Activated naive CD8-positive, alpha-beta T cell treated with anti-CD3 and anti-CD28 coated beads, Interleukin-2, amount 50 U/mL, for 24 hours (primary cell): Measurements from ENCODE around the gene C1orf74.

Source experiments
- ATAC-seq: fragments of 150-1000 bp; cut with Tn5 transposase; one replicate; pipeline ENCODE4 v1.10.0; 2021
- DNase-seq: peaks from one replicate; pipeline ENCODE4 v3.0.0; 2021
- H3K27ac Mint-ChIP-seq: one replicate; pipeline ENCODE4 v1.8.0; 2021; ENCODE audit warnings: mild to moderate bottlenecking, mixed read lengths
- H3K27me3 Mint-ChIP-seq: one replicate; pipeline ENCODE4 v1.8.0; 2021; ENCODE audit warnings: mixed read lengths
- H3K36me3 Mint-ChIP-seq: one replicate; pipeline ENCODE4 v1.8.0; 2021; ENCODE audit warnings: low read depth, mixed read lengths
- H3K4me1 Mint-ChIP-seq: one replicate; pipeline ENCODE4 v1.8.0; 2021; ENCODE audit warnings: mixed read lengths
- H3K4me3 Mint-ChIP-seq: one replicate; pipeline ENCODE4 v1.8.0; 2021; ENCODE audit warnings: mild to moderate bottlenecking, moderate library complexity, mixed read lengths
- H3K9me3 Mint-ChIP-seq: one replicate; pipeline ENCODE4 v1.8.0; 2021; ENCODE audit warnings: mixed read lengths

Gene C1orf74

GRCh38 chr1:209784265-209785169 lies at the start of gene C1orf74:
Gene C1orf74 (minus strand): TSS chr1:209784559. CDS start chr1:209783634, 925 bp downstream.
- peak within 1 kb of the TSS; percentile 100 for H3K27ac Mint-ChIP-seq
- H3K27me3 Mint-ChIP-seq, result peaks cover 8% of the 10 kb centered on the region
- peaks cover 44% of the 10 kb centered on the region for H3K4me1 Mint-ChIP-seq
- ATAC-seq, result peak; percentile 98
- peak within 1 kb of the TSS; percentile 94 for H3K4me3 Mint-ChIP-seq
- peaks cover 41% of the 10 kb centered on the region for H3K36me3 Mint-ChIP-seq
- H3K9me3 Mint-ChIP-seq, result no peaks in the 10 kb centered on the region
- DNase-seq, result peak; percentile 100

DNA sequence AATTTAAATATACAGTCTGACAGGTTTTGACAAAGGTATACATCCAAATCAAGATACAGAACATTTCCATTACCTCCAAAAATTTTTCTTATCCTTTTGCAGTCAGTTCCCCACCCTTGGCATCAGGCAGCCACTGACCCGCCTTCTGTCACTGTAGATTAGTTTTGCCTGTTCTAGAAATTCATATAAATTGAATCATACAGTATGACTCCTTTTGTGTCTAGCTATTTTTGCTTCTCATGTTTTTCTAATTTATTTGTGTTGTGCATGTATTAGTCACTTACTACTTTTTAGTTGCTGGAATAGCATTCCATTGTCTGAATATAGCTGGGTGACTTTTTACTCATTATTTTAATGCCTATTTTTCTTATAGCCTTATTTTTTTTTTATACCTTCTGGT lies 47.3 kb upstream of the C1orf74 start:
- DNase-seq, result no peak
- Mint-ChIP-seq H3K27ac (no peak overlapping the region), H3K4me3 (no peak overlapping the region), H3K27me3 (peaks cover 1% of the 10 kb centered on the region), H3K9me3 (no peaks in the 10 kb centered on the region), H3K4me1 (peaks cover 81% of the 10 kb centered on the region), H3K36me3 (peaks cover 70% of the 10 kb centered on the region)
- ATAC-seq, result no peak

- Mint-ChIP-seq H3K36me3 (peaks cover 61% of the 10 kb centered on the region), H3K4me1 (peaks cover 72% of the 10 kb centered on the region), H3K9me3 (no peaks in the 10 kb centered on the region), H3K27ac (peak overlapping the region; percentile 59), H3K27me3 (peaks cover 1% of the 10 kb centered on the region), H3K4me3 (no peak overlapping the region)
- DNase-seq (no peak), ATAC-seq (no peak)
Observed at GRCh38 chr1:209830722-209831121, 46.4 kb upstream of the C1orf74 start.

DNA sequence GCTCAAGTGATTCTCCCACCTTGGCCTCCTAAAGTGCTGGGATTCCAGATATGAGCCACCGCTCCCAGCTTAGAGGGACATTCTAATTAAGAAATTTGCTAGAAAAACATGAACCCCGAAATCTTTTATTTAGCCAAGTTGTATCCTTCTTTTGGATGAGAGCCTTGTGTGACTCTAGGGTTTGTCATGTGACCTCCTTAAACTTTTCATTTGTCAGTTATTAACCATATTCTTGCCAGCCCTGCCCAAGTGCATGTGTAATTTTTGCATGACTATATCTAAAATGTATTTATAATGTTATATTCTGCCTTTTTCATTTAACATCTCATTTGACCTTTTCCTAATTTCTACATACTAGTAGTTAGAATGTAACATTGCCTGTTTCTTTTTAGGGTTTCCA lies 45.4 kb upstream of the C1orf74 start:
- H3K4me3 Mint-ChIP-seq, result peak overlapping the region; percentile 94
- H3K36me3 Mint-ChIP-seq, result peaks cover 51% of the 10 kb centered on the region
- ATAC-seq (no peak), DNase-seq (no peak)
- peaks cover 62% of the 10 kb centered on the region for H3K4me1 Mint-ChIP-seq
- H3K9me3 Mint-ChIP-seq, result no peaks in the 10 kb centered on the region
- peak overlapping the region; percentile 52 for H3K27ac Mint-ChIP-seq
- peaks cover 1% of the 10 kb centered on the region for H3K27me3 Mint-ChIP-seq

- Mint-ChIP-seq H3K4me1 (peaks cover 56% of the 10 kb centered on the region), H3K27me3 (peaks cover 5% of the 10 kb centered on the region), H3K36me3 (peaks cover 32% of the 10 kb centered on the region), H3K27ac (peak within 1 kb of the TSS; percentile 97), H3K4me3 (peak within 1 kb of the TSS; percentile 94), H3K9me3 (no peaks in the 10 kb centered on the region)
- ATAC-seq, result peak; percentile 87
- peak; percentile 91 for DNase-seq
Observed at GRCh38 chr1:209827384-209828262, 43.3 kb upstream of the C1orf74 start, which contains the start of gene UTP25. Gene UTP25 (plus strand): TSS chr1:209827972. CDS start chr1:209828064, 92 bp downstream.

GRCh38 chr1:209825591-209826434 lies 41.5 kb upstream of the C1orf74 start:
- Mint-ChIP-seq H3K27ac (no peak overlapping the region), H3K4me1 (peaks cover 48% of the 10 kb centered on the region), H3K36me3 (peaks cover 17% of the 10 kb centered on the region), H3K4me3 (no peak overlapping the region), H3K27me3 (peaks cover 13% of the 10 kb centered on the region), H3K9me3 (no peaks in the 10 kb centered on the region)
- ATAC-seq (no peak), DNase-seq (no peak)

DNA sequence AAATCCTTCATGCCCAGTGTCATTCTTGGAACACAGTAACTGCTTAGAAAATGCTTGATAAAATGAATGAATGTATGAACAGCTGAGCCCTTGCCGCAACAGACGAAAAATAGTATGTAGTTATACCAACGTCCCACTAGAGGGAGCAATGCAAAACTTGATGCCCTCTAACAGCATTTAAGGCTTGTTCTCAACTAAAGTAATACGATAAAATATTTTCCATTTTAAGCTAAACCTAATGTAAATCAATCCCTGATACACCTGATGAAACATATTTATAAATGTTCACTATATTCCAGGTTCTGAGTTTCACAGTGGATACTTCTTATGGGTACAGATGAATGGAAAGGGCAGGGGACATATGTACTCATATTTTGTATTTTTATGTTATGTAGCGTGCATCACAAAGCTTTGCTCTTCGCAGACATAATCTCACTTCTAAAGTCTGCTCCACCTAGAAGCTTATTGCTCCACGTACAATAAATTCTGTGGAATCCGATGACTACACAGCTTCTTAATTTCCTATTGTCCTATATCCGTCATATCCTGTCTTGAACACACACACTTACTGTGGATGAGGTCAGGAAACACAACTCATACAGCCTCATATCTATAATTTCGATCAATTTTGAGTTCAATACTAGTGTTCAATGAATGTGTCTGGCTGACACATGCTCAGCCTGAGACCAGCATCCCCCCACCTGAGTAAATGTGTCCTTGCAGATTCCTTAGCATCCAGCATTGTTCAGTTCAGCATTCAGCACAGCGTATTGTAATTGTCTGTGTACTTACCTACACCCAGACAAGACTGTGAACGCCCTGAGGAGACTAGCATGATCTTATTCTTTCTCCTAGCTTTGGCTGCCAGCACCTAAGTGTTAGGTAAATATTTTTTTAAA lies 39.0 kb upstream of the C1orf74 start:
- ATAC-seq (peak; percentile 42), DNase-seq (no peak)
- H3K9me3 Mint-ChIP-seq, result no peaks in the 10 kb centered on the region
- H3K27me3 Mint-ChIP-seq, result peaks cover 27% of the 10 kb centered on the region
- peaks cover 27% of the 10 kb centered on the region for H3K4me1 Mint-ChIP-seq
- no peak overlapping the region for H3K27ac Mint-ChIP-seq
- H3K4me3 Mint-ChIP-seq, result no peak overlapping the region
- peaks cover 3% of the 10 kb centered on the region for H3K36me3 Mint-ChIP-seq

DNA sequence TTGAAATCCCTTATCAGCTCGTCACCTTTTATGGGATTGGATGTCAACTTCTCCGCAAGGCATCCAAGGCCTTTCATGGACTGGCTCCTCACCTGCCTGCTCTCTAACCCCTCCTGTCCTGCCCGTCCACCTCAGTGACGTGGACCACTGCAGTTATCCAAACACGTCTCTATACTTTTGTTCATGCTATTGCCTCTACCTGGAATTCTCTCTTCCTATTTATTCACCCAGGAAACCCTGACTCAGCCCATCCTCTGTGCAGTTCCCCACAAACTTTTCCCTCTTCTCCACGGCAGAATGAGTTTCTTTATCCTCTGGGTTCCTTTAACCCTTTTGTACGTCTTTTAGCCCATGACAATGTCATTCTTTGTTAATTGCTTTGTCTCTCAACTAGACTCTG lies 38.3 kb upstream of the C1orf74 start:
- no peaks in the 10 kb centered on the region for H3K9me3 Mint-ChIP-seq
- H3K27ac Mint-ChIP-seq, result no peak overlapping the region

GRCh38 chr1:209820986-209821385 lies 36.6 kb upstream of the C1orf74 start:
- Mint-ChIP-seq H3K4me1 (peaks cover 25% of the 10 kb centered on the region), H3K4me3 (no peak overlapping the region), H3K36me3 (no peaks in the 10 kb centered on the region), H3K9me3 (no peaks in the 10 kb centered on the region), H3K27ac (no peak overlapping the region), H3K27me3 (peaks cover 25% of the 10 kb centered on the region)
- DNase-seq (no peak), ATAC-seq (no peak)

More for the DNA sequence above, 38.3 kb upstream of the C1orf74 start:
- DNase-seq, result no peak
- peaks cover 21% of the 10 kb centered on the region for H3K4me1 Mint-ChIP-seq
- peaks cover 1% of the 10 kb centered on the region for H3K36me3 Mint-ChIP-seq
- no peak overlapping the region for H3K4me3 Mint-ChIP-seq
- ATAC-seq, result no peak
- peaks cover 27% of the 10 kb centered on the region for H3K27me3 Mint-ChIP-seq

DNA sequence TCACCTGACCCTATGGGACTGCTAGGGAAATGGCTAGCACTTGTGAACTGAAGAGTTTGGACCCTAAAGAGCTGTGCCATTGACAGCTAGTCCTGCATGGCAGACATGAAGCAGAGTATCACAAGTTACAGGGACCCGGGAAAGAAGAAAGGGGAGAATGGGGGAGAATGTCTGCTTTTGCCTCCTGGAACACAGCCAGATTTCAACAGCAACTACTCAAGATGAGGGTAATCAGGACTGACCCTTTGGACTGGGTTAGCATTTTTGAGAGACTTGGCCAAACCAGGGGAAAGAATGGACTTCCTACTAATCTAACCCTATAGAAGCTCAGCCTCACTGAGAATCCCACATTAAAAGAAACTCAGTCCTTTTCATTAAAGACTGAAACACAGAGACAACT lies 34.7 kb upstream of the C1orf74 start:
- Mint-ChIP-seq H3K9me3 (no peaks in the 10 kb centered on the region), H3K4me1 (peaks cover 34% of the 10 kb centered on the region), H3K4me3 (no peak overlapping the region), H3K27ac (no peak overlapping the region), H3K27me3 (peaks cover 25% of the 10 kb centered on the region), H3K36me3 (no peaks in the 10 kb centered on the region)
- ATAC-seq (no peak), DNase-seq (no peak)

GRCh38 chr1:209817691-209818090 lies 33.3 kb upstream of the C1orf74 start:
- H3K36me3 Mint-ChIP-seq, result no peaks in the 10 kb centered on the region
- DNase-seq (no peak), ATAC-seq (no peak)
- no peaks in the 10 kb centered on the region for H3K9me3 Mint-ChIP-seq
- no peak overlapping the region for H3K27ac Mint-ChIP-seq
- no peak overlapping the region for H3K4me3 Mint-ChIP-seq
- H3K27me3 Mint-ChIP-seq, result peaks cover 22% of the 10 kb centered on the region
- peaks cover 23% of the 10 kb centered on the region for H3K4me1 Mint-ChIP-seq

- H3K27ac Mint-ChIP-seq, result no peak overlapping the region
- no peaks in the 10 kb centered on the region for H3K36me3 Mint-ChIP-seq
- peaks cover 22% of the 10 kb centered on the region for H3K4me1 Mint-ChIP-seq
- DNase-seq (no peak), ATAC-seq (no peak)
- peaks cover 20% of the 10 kb centered on the region for H3K27me3 Mint-ChIP-seq
- H3K9me3 Mint-ChIP-seq, result no peaks in the 10 kb centered on the region
- no peak overlapping the region for H3K4me3 Mint-ChIP-seq
Observed at GRCh38 chr1:209816923-209817322, 32.6 kb upstream of the C1orf74 start.

- Mint-ChIP-seq H3K27me3 (peaks cover 15% of the 10 kb centered on the region), H3K36me3 (no peaks in the 10 kb centered on the region), H3K4me1 (peaks cover 22% of the 10 kb centered on the region), H3K9me3 (no peaks in the 10 kb centered on the region), H3K27ac (peak overlapping the region; percentile 81), H3K4me3 (peak overlapping the region; percentile 61)
- ATAC-seq (peak; percentile 58), DNase-seq (no peak)
Observed at GRCh38 chr1:209815931-209816341, 31.6 kb upstream of the C1orf74 start.
